Panc1 (cell line): Measurements from ENCODE around the gene MMD2.

ENCODE experiments used
- POLR2AphosphoS5 ChIP-seq: IDR thresholded peaks from 2 replicates; pipeline ENCODE4 v1.6.1; 2012; ENCODE audit warnings: mild to moderate bottlenecking, low read depth, low read length, moderate library complexity
- TCF7L2 ChIP-seq: IDR thresholded peaks from 2 replicates; pipeline ENCODE4 v1.6.1; 2011; ENCODE audit warnings: mild to moderate bottlenecking, low read depth, low read length, inconsistent platforms
- TF ChIP-seq, protein P1 (sequence below), 2 experiments: IDR thresholded peaks; 2 replicates each; pipeline ENCODE4 v1.6.1; 2011 to 2012; ENCODE audit warnings: low read depth in 2 of 2, control low read depth in 1 of 2, low read length in 1 of 2, mild to moderate bottlenecking in 1 of 2, moderate library complexity in 1 of 2; ENCODE audit not compliant: insufficient read depth in 1 of 2
- TF ChIP-seq, protein P2 (sequence below): fragments of 450-650 bp; IDR thresholded peaks from 2 replicates; pipeline ENCODE4 v1.5.1; 2017; ENCODE audit warnings: mild to moderate bottlenecking

DNA sequence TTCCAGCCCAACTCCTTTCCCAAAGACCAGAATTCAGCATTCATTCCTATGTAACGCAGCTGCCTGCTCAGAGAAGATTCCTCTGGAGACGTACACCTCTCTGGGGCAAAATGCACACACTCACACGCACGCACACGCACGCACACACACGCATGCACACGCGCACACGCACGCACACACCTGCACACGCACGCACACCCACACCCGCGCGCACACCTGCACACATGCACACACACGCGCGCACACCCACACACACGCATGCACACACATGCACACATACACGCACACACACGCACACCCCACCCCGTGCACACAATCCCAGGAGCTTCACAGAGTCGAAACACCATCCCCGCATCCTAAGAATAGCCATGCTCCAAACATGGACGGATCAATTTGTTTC, 13.0 kb downstream of the MMD2 start:
- TF ChIP-seq, protein P1, sequence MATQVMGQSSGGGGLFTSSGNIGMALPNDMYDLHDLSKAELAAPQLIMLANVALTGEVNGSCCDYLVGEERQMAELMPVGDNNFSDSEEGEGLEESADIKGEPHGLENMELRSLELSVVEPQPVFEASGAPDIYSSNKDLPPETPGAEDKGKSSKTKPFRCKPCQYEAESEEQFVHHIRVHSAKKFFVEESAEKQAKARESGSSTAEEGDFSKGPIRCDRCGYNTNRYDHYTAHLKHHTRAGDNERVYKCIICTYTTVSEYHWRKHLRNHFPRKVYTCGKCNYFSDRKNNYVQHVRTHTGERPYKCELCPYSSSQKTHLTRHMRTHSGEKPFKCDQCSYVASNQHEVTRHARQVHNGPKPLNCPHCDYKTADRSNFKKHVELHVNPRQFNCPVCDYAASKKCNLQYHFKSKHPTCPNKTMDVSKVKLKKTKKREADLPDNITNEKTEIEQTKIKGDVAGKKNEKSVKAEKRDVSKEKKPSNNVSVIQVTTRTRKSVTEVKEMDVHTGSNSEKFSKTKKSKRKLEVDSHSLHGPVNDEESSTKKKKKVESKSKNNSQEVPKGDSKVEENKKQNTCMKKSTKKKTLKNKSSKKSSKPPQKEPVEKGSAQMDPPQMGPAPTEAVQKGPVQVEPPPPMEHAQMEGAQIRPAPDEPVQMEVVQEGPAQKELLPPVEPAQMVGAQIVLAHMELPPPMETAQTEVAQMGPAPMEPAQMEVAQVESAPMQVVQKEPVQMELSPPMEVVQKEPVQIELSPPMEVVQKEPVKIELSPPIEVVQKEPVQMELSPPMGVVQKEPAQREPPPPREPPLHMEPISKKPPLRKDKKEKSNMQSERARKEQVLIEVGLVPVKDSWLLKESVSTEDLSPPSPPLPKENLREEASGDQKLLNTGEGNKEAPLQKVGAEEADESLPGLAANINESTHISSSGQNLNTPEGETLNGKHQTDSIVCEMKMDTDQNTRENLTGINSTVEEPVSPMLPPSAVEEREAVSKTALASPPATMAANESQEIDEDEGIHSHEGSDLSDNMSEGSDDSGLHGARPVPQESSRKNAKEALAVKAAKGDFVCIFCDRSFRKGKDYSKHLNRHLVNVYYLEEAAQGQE (IDR thresholded peaks at IDR 0.05; ENCODE audit: insufficient read depth in 1 of 2, low read depth in 2 of 2, low read length in 1 of 2), result no peak
- TF ChIP-seq, protein P2, sequence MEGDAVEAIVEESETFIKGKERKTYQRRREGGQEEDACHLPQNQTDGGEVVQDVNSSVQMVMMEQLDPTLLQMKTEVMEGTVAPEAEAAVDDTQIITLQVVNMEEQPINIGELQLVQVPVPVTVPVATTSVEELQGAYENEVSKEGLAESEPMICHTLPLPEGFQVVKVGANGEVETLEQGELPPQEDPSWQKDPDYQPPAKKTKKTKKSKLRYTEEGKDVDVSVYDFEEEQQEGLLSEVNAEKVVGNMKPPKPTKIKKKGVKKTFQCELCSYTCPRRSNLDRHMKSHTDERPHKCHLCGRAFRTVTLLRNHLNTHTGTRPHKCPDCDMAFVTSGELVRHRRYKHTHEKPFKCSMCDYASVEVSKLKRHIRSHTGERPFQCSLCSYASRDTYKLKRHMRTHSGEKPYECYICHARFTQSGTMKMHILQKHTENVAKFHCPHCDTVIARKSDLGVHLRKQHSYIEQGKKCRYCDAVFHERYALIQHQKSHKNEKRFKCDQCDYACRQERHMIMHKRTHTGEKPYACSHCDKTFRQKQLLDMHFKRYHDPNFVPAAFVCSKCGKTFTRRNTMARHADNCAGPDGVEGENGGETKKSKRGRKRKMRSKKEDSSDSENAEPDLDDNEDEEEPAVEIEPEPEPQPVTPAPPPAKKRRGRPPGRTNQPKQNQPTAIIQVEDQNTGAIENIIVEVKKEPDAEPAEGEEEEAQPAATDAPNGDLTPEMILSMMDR, result no peak
- TF ChIP-seq TCF7L2, result no peak
- TF ChIP-seq POLR2AphosphoS5, result no peak
